Breast epithelium (tissue), 3 donors: ENCODE results near the gene CD200R1L.

ENCODE experiments used
- CTCF ChIP-seq, 3 donors: fragments of 450-650 bp; IDR thresholded peaks; one replicate each; pipeline ENCODE4 v1.5.1; 2016 to 2017; ENCODE audit warnings: antibody characterized with exemption in 3 of 3, mild to moderate bottlenecking in 3 of 3, moderate library complexity in 3 of 3
- POLR2A ChIP-seq: fragments of 450-650 bp; IDR thresholded peaks from one replicate; pipeline ENCODE4 v1.6.1; 2016; ENCODE audit warnings: antibody characterized with exemption, mild to moderate bottlenecking, moderate library complexity

GRCh38 chr3:112767777-112768176, 78.9 kb downstream of the CD200R1L start:
- TF ChIP-seq CTCF (IDR thresholded peaks at IDR 0.05) (no peak), POLR2A (no peak)
